Measurements from ENCODE around the gene RIN1. TPM values are rescaled to one million over a fixed set of nuclear protein-coding genes. Genes with fewer than 3 reads are reported as not detected.

The RIN1 gene
- polyA plus RNA-seq, 3 donors = 6.1 to 15.4 (median 7.6) TPM

DNA sequence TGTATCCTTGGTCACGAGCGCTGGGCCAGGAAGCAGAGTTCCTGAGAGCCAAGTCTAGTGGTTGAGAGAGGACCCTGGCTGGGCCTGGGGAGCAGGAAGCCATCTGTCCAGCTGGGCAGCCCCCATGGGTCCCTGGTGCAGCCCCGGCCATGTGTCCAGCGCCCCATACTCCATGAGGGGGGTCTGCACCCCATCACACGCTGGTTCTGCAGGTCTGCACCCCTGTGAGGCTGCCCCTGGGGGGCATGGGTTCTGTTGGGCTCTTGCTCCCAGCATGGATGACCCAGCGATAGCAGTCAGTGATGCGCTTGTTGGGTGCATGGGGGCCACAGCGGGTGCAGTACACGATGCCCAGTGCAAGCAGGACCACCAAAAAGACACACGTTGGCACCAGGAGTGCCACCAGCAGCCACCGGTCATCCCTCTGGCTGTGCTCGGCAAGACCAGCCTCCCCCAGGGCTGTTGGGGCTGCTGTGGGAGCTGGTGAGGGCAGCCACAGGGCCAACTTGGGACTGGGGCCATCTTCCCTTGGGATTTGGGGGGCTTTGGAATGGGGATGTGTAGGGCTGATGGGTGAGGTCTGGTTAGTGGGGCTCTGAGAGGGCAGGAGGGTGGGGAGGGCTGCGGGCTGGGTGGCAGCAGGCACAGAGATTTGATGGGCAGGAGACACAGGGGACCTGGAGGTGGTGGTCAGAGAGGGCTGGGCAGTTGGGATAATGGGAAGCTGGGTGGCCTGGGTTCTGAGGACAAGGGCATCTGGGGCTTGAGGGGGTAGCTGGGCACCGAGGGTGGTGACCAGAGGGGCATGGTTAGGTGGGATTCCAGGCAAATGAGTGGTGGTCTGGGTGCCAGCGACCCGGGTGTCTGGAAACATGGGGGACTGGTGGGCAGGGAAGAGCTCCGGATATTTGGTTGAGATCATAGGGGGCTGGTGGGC lies 21.4 kb downstream of the RIN1 start:
- TF ChIP-seq, protein P1, sequence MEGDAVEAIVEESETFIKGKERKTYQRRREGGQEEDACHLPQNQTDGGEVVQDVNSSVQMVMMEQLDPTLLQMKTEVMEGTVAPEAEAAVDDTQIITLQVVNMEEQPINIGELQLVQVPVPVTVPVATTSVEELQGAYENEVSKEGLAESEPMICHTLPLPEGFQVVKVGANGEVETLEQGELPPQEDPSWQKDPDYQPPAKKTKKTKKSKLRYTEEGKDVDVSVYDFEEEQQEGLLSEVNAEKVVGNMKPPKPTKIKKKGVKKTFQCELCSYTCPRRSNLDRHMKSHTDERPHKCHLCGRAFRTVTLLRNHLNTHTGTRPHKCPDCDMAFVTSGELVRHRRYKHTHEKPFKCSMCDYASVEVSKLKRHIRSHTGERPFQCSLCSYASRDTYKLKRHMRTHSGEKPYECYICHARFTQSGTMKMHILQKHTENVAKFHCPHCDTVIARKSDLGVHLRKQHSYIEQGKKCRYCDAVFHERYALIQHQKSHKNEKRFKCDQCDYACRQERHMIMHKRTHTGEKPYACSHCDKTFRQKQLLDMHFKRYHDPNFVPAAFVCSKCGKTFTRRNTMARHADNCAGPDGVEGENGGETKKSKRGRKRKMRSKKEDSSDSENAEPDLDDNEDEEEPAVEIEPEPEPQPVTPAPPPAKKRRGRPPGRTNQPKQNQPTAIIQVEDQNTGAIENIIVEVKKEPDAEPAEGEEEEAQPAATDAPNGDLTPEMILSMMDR (IDR thresholded peaks at IDR 0.05) = no peak
- Mint-ChIP-seq H3K4me3 (peak overlapping the region in 1 of 2 donors; percentile 31), H3K27ac (peak overlapping the region in 3 of 7 donors; percentile 35 to 87 (median 52)), H3K9me3 (peaks cover 0 to 2% (median 0%) of the 10 kb centered on the region in 7 donors), H3K27me3 (ENCODE audit: low read depth in 3 of 3) (peaks cover 3 to 17% (median 15%) of the 10 kb centered on the region in 3 donors), H3K36me3 (peaks cover 0 to 2% of the 10 kb centered on the region in 2 donors), H3K4me1 (peaks cover 48% of the 10 kb centered on the region)
- H2AFZ ChIP-seq (ENCODE audit: insufficient read depth, low read depth, low read length, poor library complexity, severe bottlenecking) = no peak overlapping the region
- H4K20me1 ChIP-seq (ENCODE audit: insufficient read depth, low read length) = no peaks in the 10 kb centered on the region
- H3K9me3 ChIP-seq (replicated peaks in 1 of 2; ENCODE audit: control insufficient read depth in 1 of 2, insufficient read depth in 1 of 2, low read length in 2 of 2) = no peaks in the 10 kb centered on the region
- H3K79me2 ChIP-seq (ENCODE audit: insufficient read depth, low read length) = no peaks in the 10 kb centered on the region
- intact Hi-C loops (cut with micrococcal nuclease) = loop anchor here in 1 of 2 donors (10.0 kb wide), 1 partner anchor 70 kb away; no protein-coding TSS in a partner anchor
- peaks cover 55 to 66% of the 10 kb centered on the region in 2 donors for H3K4me1 ChIP-seq (ENCODE audit: control insufficient read depth in 1 of 2, insufficient read depth in 2 of 2, low read length in 2 of 2)
- no peaks in the 10 kb centered on the region for H3K36me3 ChIP-seq (replicated peaks in 1 of 2; ENCODE audit: control insufficient read depth in 1 of 2, insufficient read depth in 2 of 2, low read length in 2 of 2)
- DNase-seq = no peak
- H3K4me3 ChIP-seq (replicated peaks in 1 of 3; ENCODE audit: low read depth in 2 of 3, low read length in 3 of 3) = no peak overlapping the region
- H3K9ac ChIP-seq (ENCODE audit: insufficient read depth, low read length, poor library complexity, severe bottlenecking) = no peak overlapping the region
- H3K4me2 ChIP-seq (replicated peaks; ENCODE audit: extremely low read depth, low read length, poor library complexity, severe bottlenecking) = no peak overlapping the region
- H3K27me3 ChIP-seq (ENCODE audit: control insufficient read depth in 2 of 2, insufficient read depth in 2 of 2, low read length in 2 of 2) = no peaks in the 10 kb centered on the region
- H3K27ac ChIP-seq (ENCODE audit: low read depth in 1 of 2, low read length in 2 of 2) = no peak overlapping the region
- WGBS (ENCODE audit: insufficient coverage) = 95% methylated on average over 16 of the region's 17 CpGs

- Histone ChIP-seq H3K4me1 (ENCODE audit: control insufficient read depth in 1 of 2, insufficient read depth in 2 of 2, low read length in 2 of 2) (peaks cover 52 to 63% of the 10 kb centered on the region in 2 donors), H3K9ac (ENCODE audit: insufficient read depth, low read length, poor library complexity, severe bottlenecking) (no peak overlapping the region), H3K36me3 (replicated peaks in 1 of 2; ENCODE audit: control insufficient read depth in 1 of 2, insufficient read depth in 2 of 2, low read length in 2 of 2) (no peaks in the 10 kb centered on the region), H2AFZ (ENCODE audit: insufficient read depth, low read depth, low read length, poor library complexity, severe bottlenecking) (no peak overlapping the region), H3K27ac (ENCODE audit: low read depth in 1 of 2, low read length in 2 of 2) (no peak overlapping the region), H4K20me1 (ENCODE audit: insufficient read depth, low read length) (no peaks in the 10 kb centered on the region), H3K9me3 (replicated peaks in 1 of 2; ENCODE audit: control insufficient read depth in 1 of 2, insufficient read depth in 1 of 2, low read length in 2 of 2) (no peaks in the 10 kb centered on the region), H3K27me3 (ENCODE audit: control insufficient read depth in 2 of 2, insufficient read depth in 2 of 2, low read length in 2 of 2) (no peaks in the 10 kb centered on the region), H3K4me2 (replicated peaks; ENCODE audit: extremely low read depth, low read length, poor library complexity, severe bottlenecking) (no peak overlapping the region), H3K4me3 (replicated peaks in 1 of 3; ENCODE audit: low read depth in 2 of 3, low read length in 3 of 3) (no peak overlapping the region), H3K79me2 (ENCODE audit: insufficient read depth, low read length) (no peaks in the 10 kb centered on the region)
- DNase-seq = no peak
- Mint-ChIP-seq H3K4me3 (no peak overlapping the region), H3K27me3 (ENCODE audit: low read depth in 3 of 3) (peaks cover 4 to 18% (median 15%) of the 10 kb centered on the region in 3 donors), H3K4me1 (peaks cover 46% of the 10 kb centered on the region), H3K27ac (no peak overlapping the region), H3K9me3 (peaks cover 0 to 2% (median 0%) of the 10 kb centered on the region in 7 donors), H3K36me3 (peaks cover 0 to 2% of the 10 kb centered on the region in 2 donors)
- TF ChIP-seq, protein P1 (IDR thresholded peaks at IDR 0.05) = no peak
- intact Hi-C loops (cut with micrococcal nuclease) = loop anchor here in 1 of 2 donors (10.0 kb wide), 1 partner anchor 71 kb away; no protein-coding TSS in a partner anchor
- WGBS (ENCODE audit: insufficient coverage) = no CpG with 5 or more reads among the region's 1 CpG
Measured at GRCh38 chr11:66314186-66314501, 22.1 kb downstream of the RIN1 start.

All from CD14-positive monocyte (primary cell).